ENCODE data around the gene PRXL2C. TPM values are rescaled to one million over a fixed set of nuclear protein-coding genes. Genes with fewer than 3 reads are reported as not detected.

Gene PRXL2C
- total and polyA plus RNA-seq, 2 of the 13 experiments (the other 11 are each of a cell fraction or from before 2014, with no cell fraction given), result 11.0 to 13.2 TPM

GRCh38 chr9:96644137-96644536 is 11.0 kb downstream of the PRXL2C start (continued):
- peak; percentile 36; the same call in 1 of the 2 replicates for TF ChIP-seq THRA (CRISPR knock-in tag; IDR thresholded peaks at IDR 0.05; ENCODE audit: borderline replicate concordance)
- TF ChIP-seq TCF7 (IDR thresholded peaks at IDR 0.05; ENCODE audit: low read depth), result peak; percentile 89
- no peak for TF ChIP-seq ZSCAN22 (CRISPR knock-in tag; IDR thresholded peaks at IDR 0.05)
- no peak for TF ChIP-seq LRRFIP1 (CRISPR knock-in tag; conservative IDR thresholded peaks at IDR 0.05)
- no peak for TF ChIP-seq FOSL1 (CRISPR knock-in tag; IDR thresholded peaks at IDR 0.05; ENCODE audit: borderline replicate concordance)
- TF ChIP-seq SOX6 (IDR thresholded peaks at IDR 0.05), result no peak
- TF ChIP-seq SOX6 (CRISPR knock-in tag; IDR thresholded peaks at IDR 0.05), result peak; percentile 90
- no peak for TF ChIP-seq IRF2 (CRISPR knock-in tag; IDR thresholded peaks at IDR 0.05)
- peak; percentile 63 for TF ChIP-seq FOSL2 (CRISPR knock-in tag; IDR thresholded peaks at IDR 0.05)
- TF ChIP-seq ZNF207 (IDR thresholded peaks at IDR 0.05; ENCODE audit: borderline replicate concordance), result no peak
- TF ChIP-seq TERF1 (CRISPR knock-in tag; IDR thresholded peaks at IDR 0.05), result no peak
- TF ChIP-seq ZFP41 (CRISPR knock-in tag; IDR thresholded peaks at IDR 0.05; ENCODE audit: borderline replicate concordance), result no peak
- TF ChIP-seq ZNF589 (CRISPR knock-in tag; conservative IDR thresholded peaks at IDR 0.05), result no peak
- TF ChIP-seq ZNF619 (CRISPR knock-in tag; IDR thresholded peaks at IDR 0.05), result no peak
- no peak for TF ChIP-seq BHLHE40 (IDR thresholded peaks at IDR 0.05; ENCODE audit: low read length)
- peak; percentile 51; the same call in 1 of the 2 replicates for TF ChIP-seq ARID3A (IDR thresholded peaks at IDR 0.05; ENCODE audit: low read depth, low read length)
- no peak for TF ChIP-seq SMC3 (IDR thresholded peaks at IDR 0.05; ENCODE audit: low read length)
- TF ChIP-seq HMG20A (CRISPR knock-in tag; IDR thresholded peaks at IDR 0.05; ENCODE audit: borderline replicate concordance), result 0 out of 2 replicates have a peak, but pooled peaks have one; percentile 32
- no peak for TF ChIP-seq ZNF570 (CRISPR knock-in tag; IDR thresholded peaks at IDR 0.05; ENCODE audit: borderline replicate concordance)
- no peak for TF ChIP-seq ATAD3A (CRISPR knock-in tag; IDR thresholded peaks at IDR 0.05)
- no peak for TF ChIP-seq ZNF496 (CRISPR knock-in tag; IDR thresholded peaks at IDR 0.05; ENCODE audit: insufficient replicate concordance)
- TF ChIP-seq RAD21 (CRISPR knock-in tag; IDR thresholded peaks at IDR 0.05), result no peak
- no peak for TF ChIP-seq ZNF850 (CRISPR knock-in tag; conservative IDR thresholded peaks at IDR 0.05)
- TF ChIP-seq ZNF432 (CRISPR knock-in tag; IDR thresholded peaks at IDR 0.05; ENCODE audit: borderline replicate concordance), result no peak
- no peak for TF ChIP-seq ZNF567 (CRISPR knock-in tag; IDR thresholded peaks at IDR 0.05; ENCODE audit: borderline replicate concordance)
- TF ChIP-seq FOXO1 (CRISPR knock-in tag; IDR thresholded peaks at IDR 0.05), result peak; percentile 17; the same call in 1 of the 2 replicates
- peak; percentile 39 for TF ChIP-seq GATAD2A (CRISPR knock-in tag; IDR thresholded peaks at IDR 0.05)
